Prostate gland (tissue), 2 donors: ENCODE measurements around the gene LAG3.

Experiments
- CTCF ChIP-seq, 4 experiments: fragments of 200-600 bp in 2 of 4; fragments of 450-650 bp in 2 of 4; sonication (generic) in 2 of 4; IDR thresholded peaks; 1 replicate in 3 of 4; 2 replicates in 1 of 4; pipeline ENCODE4 v1.5.1; 2016 to 2019; ENCODE audit warnings: antibody characterized with exemption in 4 of 4, mild to moderate bottlenecking in 2 of 4, moderate library complexity in 2 of 4
- POLR2A ChIP-seq: fragments of 450-650 bp; IDR thresholded peaks from one replicate; pipeline ENCODE4 v1.6.1; 2016; ENCODE audit warnings: antibody characterized with exemption, mild to moderate bottlenecking
- POLR2AphosphoS5 ChIP-seq: sonication (generic); formaldehyde crosslinking; IDR thresholded peaks from one replicate; pipeline ENCODE4 v1.6.1; 2017; ENCODE audit warnings: antibody characterized with exemption

GRCh38 chr12:6759741-6760140 lies 12.6 kb upstream of the LAG3 start:
- TF ChIP-seq POLR2AphosphoS5: no peak
- no peak for TF ChIP-seq CTCF (IDR thresholded peaks at IDR 0.05)
- no peak for TF ChIP-seq POLR2A
